GM12872 (cell line): ENCODE data around the gene TOP1.

Experiments used
- TF ChIP-seq, protein P1 (sequence below): IDR thresholded peaks from 3 replicates; pipeline ENCODE4 v1.5.1; 2011; ENCODE audit warnings: low read depth, mild to moderate bottlenecking, low read length, moderate library complexity; ENCODE audit not compliant: insufficient read depth

Gene TOP1

DNA sequence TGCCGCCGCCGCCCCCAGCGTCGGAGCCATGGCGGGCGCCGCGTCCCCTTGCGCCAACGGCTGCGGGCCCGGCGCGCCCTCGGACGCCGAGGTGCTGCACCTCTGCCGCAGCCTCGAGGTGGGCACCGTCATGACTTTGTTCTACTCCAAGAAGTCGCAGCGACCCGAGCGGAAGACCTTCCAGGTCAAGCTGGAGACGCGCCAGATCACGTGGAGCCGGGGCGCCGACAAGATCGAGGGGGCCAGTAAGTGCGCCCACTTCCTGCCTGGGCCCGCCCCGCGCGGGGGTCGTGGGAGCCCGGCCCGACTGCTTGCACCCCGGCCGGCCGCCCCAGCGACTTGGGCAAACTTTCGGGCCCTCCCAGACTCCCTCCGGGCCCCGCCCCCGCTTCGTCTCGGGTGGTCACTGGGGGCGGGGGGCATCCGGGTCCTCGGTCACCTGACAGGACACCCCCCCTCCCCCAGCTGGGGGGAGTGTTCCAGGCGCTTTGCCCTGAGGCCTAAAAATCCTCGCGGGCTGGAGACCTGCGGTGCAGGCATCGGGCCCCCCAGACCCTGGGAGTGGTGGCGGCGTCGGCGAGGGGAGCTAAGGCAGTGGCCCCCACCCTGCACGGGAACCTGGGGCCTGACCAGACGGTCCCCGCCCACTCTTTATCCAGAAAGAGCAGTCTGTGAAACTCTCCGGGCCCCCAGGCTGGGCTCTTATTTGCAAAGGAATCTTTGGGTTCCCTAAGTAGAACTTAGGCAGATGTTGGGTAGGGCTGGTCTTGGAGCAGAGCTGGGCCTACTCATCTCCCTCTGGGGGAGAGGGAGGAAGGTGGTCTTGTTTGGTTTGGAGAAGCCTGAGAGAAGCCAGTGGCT is 109.2 kb downstream of the TOP1 start:
- TF ChIP-seq, protein P1, sequence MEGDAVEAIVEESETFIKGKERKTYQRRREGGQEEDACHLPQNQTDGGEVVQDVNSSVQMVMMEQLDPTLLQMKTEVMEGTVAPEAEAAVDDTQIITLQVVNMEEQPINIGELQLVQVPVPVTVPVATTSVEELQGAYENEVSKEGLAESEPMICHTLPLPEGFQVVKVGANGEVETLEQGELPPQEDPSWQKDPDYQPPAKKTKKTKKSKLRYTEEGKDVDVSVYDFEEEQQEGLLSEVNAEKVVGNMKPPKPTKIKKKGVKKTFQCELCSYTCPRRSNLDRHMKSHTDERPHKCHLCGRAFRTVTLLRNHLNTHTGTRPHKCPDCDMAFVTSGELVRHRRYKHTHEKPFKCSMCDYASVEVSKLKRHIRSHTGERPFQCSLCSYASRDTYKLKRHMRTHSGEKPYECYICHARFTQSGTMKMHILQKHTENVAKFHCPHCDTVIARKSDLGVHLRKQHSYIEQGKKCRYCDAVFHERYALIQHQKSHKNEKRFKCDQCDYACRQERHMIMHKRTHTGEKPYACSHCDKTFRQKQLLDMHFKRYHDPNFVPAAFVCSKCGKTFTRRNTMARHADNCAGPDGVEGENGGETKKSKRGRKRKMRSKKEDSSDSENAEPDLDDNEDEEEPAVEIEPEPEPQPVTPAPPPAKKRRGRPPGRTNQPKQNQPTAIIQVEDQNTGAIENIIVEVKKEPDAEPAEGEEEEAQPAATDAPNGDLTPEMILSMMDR: no peak

DNA sequence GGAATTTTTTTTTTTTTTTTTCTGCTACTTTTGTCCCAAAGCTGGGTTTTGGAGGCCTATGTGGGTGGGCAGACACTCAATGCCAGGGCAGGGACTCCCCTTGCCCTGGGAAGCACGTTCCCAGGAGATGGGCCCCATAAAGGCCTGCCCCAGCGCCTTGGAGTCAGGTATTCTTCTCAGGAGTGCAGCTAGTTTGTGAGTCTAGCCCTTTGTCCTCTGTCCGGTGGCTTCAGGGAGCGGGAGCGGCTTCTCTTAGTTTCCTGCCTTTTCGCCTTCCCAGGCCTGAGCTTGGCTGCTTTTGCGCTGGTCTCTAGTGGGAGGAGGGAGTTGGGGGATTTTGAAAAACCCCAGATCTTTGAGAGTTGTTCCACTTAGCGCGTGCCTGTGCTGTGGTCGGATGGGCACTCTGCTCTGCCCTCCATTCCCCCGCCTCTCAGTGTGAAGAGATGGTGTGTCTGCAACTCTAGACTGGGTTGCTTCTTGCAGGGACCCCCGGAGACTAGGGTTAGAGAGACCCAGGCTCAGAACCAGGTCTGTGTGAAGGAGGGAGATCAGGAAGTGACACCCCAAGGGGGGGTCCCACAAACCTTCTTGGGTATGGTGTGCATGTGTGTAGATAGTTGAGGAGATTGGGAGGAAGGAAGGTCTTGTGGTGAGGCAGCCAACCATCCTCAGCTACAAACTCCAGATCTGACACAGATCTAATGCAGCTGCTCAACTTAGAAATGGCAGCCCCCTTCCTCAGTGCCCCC is 110.0 kb downstream of the TOP1 start:
- TF ChIP-seq, protein P1: no peak

DNA sequence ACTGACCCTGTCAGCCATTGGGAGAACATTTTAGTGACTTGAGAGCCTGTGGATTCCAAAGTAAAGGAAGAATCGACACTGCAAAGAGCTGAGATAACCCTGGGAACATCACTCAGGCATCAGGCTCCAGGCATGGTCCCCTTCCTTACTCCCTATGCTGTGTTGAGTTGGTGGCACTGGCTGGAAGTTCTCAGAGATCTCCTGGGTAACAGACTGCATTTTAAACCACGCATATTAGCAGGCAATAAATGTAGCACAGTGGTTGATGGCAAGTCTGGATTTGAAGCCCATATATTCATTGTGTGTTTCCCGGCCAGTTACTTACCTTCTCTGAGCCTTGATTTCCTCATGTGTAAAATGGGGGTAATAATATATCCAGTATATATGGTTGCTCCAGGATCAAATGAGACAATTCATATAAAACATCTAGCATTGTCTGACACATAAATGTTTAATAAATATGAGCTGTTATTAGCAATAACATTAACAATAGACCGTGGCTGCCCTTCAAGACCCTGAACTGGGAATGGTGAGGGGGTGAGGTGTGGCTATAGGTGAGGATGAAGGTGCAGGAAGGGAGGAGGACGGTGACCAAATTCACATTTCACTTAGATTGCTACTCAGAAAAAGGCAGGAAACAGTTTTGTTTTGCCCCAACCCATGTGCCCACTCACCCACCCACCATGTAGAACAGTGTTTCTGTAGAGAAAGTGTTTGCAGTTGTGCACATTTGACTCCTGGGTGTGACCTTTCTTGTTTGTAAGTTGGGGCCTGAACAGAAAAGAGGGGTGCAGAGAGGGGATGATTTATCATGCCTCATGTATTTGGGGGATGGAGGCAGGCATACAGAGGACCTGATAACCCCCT is 110.8 kb downstream of the TOP1 start:
- TF ChIP-seq, protein P1: no peak

- TF ChIP-seq, protein P1: no peak
These were observed 111.9 kb downstream of the TOP1 start for GRCh38 chr20:41140226-41141133.

GRCh38 chr20:41141153-41141815 is 112.7 kb downstream of the TOP1 start:
- TF ChIP-seq, protein P1: no peak

DNA sequence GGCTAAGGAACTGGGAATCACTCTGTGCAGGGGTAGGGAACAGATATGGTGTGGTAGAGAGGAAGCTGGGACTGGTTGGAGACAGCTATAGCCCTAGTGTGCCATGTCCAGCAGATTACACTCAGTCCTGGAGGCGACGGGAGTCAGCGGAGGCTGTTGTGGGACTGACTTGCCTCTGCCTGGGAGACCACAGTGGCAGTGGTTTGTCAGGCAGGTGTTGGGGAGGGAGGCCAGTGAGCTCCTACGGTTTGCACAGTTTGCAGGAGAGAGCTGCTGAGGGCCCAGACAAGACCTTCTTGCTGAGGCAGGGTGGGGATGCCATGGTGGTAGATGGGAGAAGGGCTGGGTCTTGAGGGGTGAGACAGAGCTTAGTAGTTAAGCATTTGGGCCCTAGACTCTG is 113.6 kb downstream of the TOP1 start:
- TF ChIP-seq, protein P1: no peak
